Endothelial cell of umbilical vein (primary cell): ENCODE results near the gene CDC42BPB. TPM values are rescaled to one million over a fixed set of nuclear protein-coding genes. Genes with fewer than 3 reads are reported as not detected.

ENCODE experiments used
- BruUV-seq: library from RNA; stranded (reverse); fragments of 400-500 nt; replicated peaks from 2 replicates; lab custom pipeline; 2021; lab: Mats Ljungman, UMichigan
- CTCF ChIA-PET: fragments of 300-600, 350-600 bp; sonication (Branson Sonifier 250); formaldehyde crosslinking; loops from one replicate; lab custom pipeline; 2021; ENCODE audit warnings: antibody characterized with exemption, inconsistent platforms; lab: Charles Lee
- POLR2A ChIA-PET: fragments of 300-600, 350-600 bp; sonication (Branson Sonifier 250); formaldehyde crosslinking; loops from one replicate; lab custom pipeline; 2021; ENCODE audit warnings: antibody characterized with exemption, inconsistent platforms; lab: Charles Lee
- DNase-seq: peaks from one replicate; pipeline ENCODE4 v3.0.0-alpha.2; 2011; ENCODE audit warnings: low read depth, low spot score
- FAIRE-seq: peaks from 2 replicates; lab custom pipeline; 2011; peaks lifted over from hg19 to GRCh38; lab: Jason Lieb, UNC
- H2AFZ ChIP-seq: 2 replicates; pipeline ENCODE4 v1.6.0; 2012; ENCODE audit warnings: low read depth, low read length, control low read depth, inconsistent platforms
- H3K27ac ChIP-seq: 2 replicates; pipeline ENCODE4 v1.5.1; 2011; ENCODE audit warnings: low read depth, mild to moderate bottlenecking, control low read depth, low read length, moderate library complexity; ENCODE audit not compliant: insufficient read depth
- H3K27me3 ChIP-seq, 2 experiments: 2 replicates each; pipeline versions ENCODE4 v1.6.0 to v1.6.1; 2011; ENCODE audit warnings: low read length in 2 of 2, mixed read lengths in 1 of 2; ENCODE audit not compliant: control insufficient read depth in 2 of 2, insufficient read depth in 2 of 2
- H3K36me3 ChIP-seq, 2 experiments: 2 replicates in 1 of 2; 3 replicates in 1 of 2; pipeline ENCODE4 v1.5.1; 2011; ENCODE audit warnings: low read length in 2 of 2, mild to moderate bottlenecking in 1 of 2, moderate library complexity in 1 of 2; ENCODE audit not compliant: control insufficient read depth in 2 of 2, insufficient read depth in 2 of 2; ENCODE audit errors: extremely low read depth in 1 of 2
- H3K4me1 ChIP-seq: 3 replicates; pipeline ENCODE4 v1.5.1; 2011; ENCODE audit warnings: mild to moderate bottlenecking, low read length; ENCODE audit not compliant: control insufficient read depth, insufficient read depth; ENCODE audit errors: extremely low read depth
- H3K4me2 ChIP-seq: 2 replicates; pipeline ENCODE4 v1.6.1; 2011; ENCODE audit warnings: low read length, control low read depth, mixed read lengths; ENCODE audit not compliant: insufficient read depth
- H3K4me3 ChIP-seq, 3 experiments: fragments of 200-600 bp in 1 of 3; sonication (generic), shearing (Covaris generic) in 1 of 3; replicated peaks in 1 of 3; 2 replicates each; pipeline ENCODE4 v1.5.1; 2011 to 2016; ENCODE audit warnings: control low read depth in 3 of 3, low read length in 3 of 3, mild to moderate bottlenecking in 2 of 3, inconsistent platforms in 1 of 3, low read depth in 1 of 3, moderate library complexity in 1 of 3; ENCODE audit not compliant: insufficient read depth in 1 of 3
- H3K79me2 ChIP-seq: 2 replicates; pipeline ENCODE4 v1.6.0; 2012; ENCODE audit warnings: low read length, inconsistent platforms; ENCODE audit not compliant: control insufficient read depth, insufficient read depth
- H3K9ac ChIP-seq: replicated peaks from 2 replicates; pipeline ENCODE3; 2011; ENCODE audit warnings: low read length, control low read depth; ENCODE audit not compliant: insufficient read depth; ENCODE audit errors: extremely low read depth
- H3K9me1 ChIP-seq: replicated peaks from 3 replicates; pipeline ENCODE4 v1.6.0; 2011; ENCODE audit warnings: mild to moderate bottlenecking, low read length; ENCODE audit not compliant: control insufficient read depth, insufficient read depth; ENCODE audit errors: extremely low read depth
- H3K9me3 ChIP-seq: replicated peaks from 2 replicates; pipeline ENCODE4 v1.5.1; 2012; ENCODE audit warnings: low read length, inconsistent platforms; ENCODE audit not compliant: control insufficient read depth, insufficient read depth
- H4K20me1 ChIP-seq: replicated peaks from 2 replicates; pipeline ENCODE3; 2011; ENCODE audit warnings: mild to moderate bottlenecking, low read length; ENCODE audit not compliant: control insufficient read depth, insufficient read depth; ENCODE audit errors: extremely low read depth
- CTCF ChIP-seq, 2 donors: IDR thresholded peaks; 1 replicate in 1 of 2; 2 replicates in 1 of 2; pipeline ENCODE4 v1.5.1; 2011; ENCODE audit warnings: low read length in 2 of 2, mild to moderate bottlenecking in 2 of 2, moderate library complexity in 2 of 2, control low read depth in 1 of 2, inconsistent platforms in 1 of 2, low read depth in 1 of 2; ENCODE audit not compliant: insufficient read depth in 1 of 2; ENCODE audit errors: extremely low read depth in 1 of 2
- EZH2 ChIP-seq: IDR thresholded peaks from 2 replicates; pipeline ENCODE4 v1.6.1; 2012; ENCODE audit warnings: borderline replicate concordance, low read depth, mild to moderate bottlenecking, moderate library complexity, low read length, inconsistent platforms; ENCODE audit not compliant: severe bottlenecking
- FOS ChIP-seq: IDR thresholded peaks from 2 replicates; pipeline ENCODE4 v1.6.1; 2011; ENCODE audit warnings: mild to moderate bottlenecking, low read length, moderate library complexity, borderline replicate concordance; ENCODE audit not compliant: insufficient read depth
- GATA2 ChIP-seq: IDR thresholded peaks from 2 replicates; pipeline ENCODE4 v1.7.0; 2011; ENCODE audit warnings: low read depth, mild to moderate bottlenecking, moderate library complexity, mixed read lengths, low read length; ENCODE audit not compliant: insufficient read length, insufficient read depth
- JUN ChIP-seq: IDR thresholded peaks from 2 replicates; pipeline ENCODE4 v1.6.1; 2011; ENCODE audit warnings: borderline replicate concordance, low read depth; ENCODE audit not compliant: insufficient read length, insufficient read depth
- MAX ChIP-seq: IDR thresholded peaks from 2 replicates; pipeline ENCODE4 v1.6.1; 2011; ENCODE audit not compliant: insufficient read depth, insufficient read length
- MYC ChIP-seq: IDR thresholded peaks from one replicate; pipeline ENCODE4 v1.6.1; 2011; ENCODE audit warnings: mild to moderate bottlenecking, low read depth, low read length
- POLR2A ChIP-seq: IDR thresholded peaks from 2 replicates; pipeline ENCODE4 v1.6.1; 2012; ENCODE audit warnings: low read depth, mild to moderate bottlenecking, control low read depth, low read length
- POLR2AphosphoS5 ChIP-seq: IDR thresholded peaks from 2 replicates; pipeline ENCODE4 v1.6.1; 2012; ENCODE audit warnings: low read depth, mild to moderate bottlenecking, control low read depth, low read length, moderate library complexity; ENCODE audit not compliant: insufficient read depth
- dilution Hi-C: fragments of 300-500 bp; cut with MboI; formaldehyde crosslinking; loops from one replicate; pipeline ENCODE4 v1.15.0; 2019; ENCODE audit warnings: low sequenced_read_pairs; ENCODE audit not compliant: extremely low pct_ligation_motif_present
- intact Hi-C: fragments of 100-400 bp; cut with micrococcal nuclease; formaldehyde crosslinking; loops from one replicate; pipeline ENCODE4 v1.10.0; 2022
- polyA plus RNA-seq, 4 experiments: library from polyadenylated mRNA; depleted of rRNA in 3 of 4; stranded (reverse) in 3 of 4; unstranded in 1 of 4; fragments of >200 nt; gene quantifications; 2 replicates each; pipeline versions ENCODE4 v1.2.1 to v1.2.3, GENCODE V29; 2011 to 2012; ENCODE audit warnings: missing spikeins in 1 of 4
- total RNA-seq: library from RNA; stranded (reverse); gene quantifications from 2 replicates; pipeline ENCODE4 v1.2.3, GENCODE V29; 2021

The CDC42BPB gene
- total and polyA plus RNA-seq, 2 donors (not counting 3 experiments of a cell fraction or from before 2014, with no cell fraction given): 82.6 to 131 TPM

GRCh38 chr14:102926104-102926503, 131.2 kb downstream of the CDC42BPB start:
- Histone ChIP-seq H3K27me3 (peaks cover 53 to 74% of the 10 kb centered on the region in 2 experiments), H3K27ac (no peak overlapping the region), H4K20me1 (no peaks in the 10 kb centered on the region), H3K9me1 (no peaks in the 10 kb centered on the region), H3K36me3 (no peaks in the 10 kb centered on the region), H3K4me1 (peaks cover 17% of the 10 kb centered on the region), H3K4me3 (no peak overlapping the region), H2AFZ (no peak overlapping the region), H3K79me2 (no peaks in the 10 kb centered on the region), H3K9ac (no peak overlapping the region), H3K4me2 (no peak overlapping the region), H3K9me3 (no peaks in the 10 kb centered on the region)
- POLR2A ChIA-PET: no interaction called here
- dilution Hi-C loops (no loop called here), intact Hi-C loops (no loop called here)
- no TSS peak for BruUV-seq
- CTCF ChIA-PET: interaction anchor here (0.6 kb wide), 1 partner anchor 227 kb away, joined by 3 read pairs; no protein-coding TSS in a partner anchor
- TF ChIP-seq JUN (no peak), CTCF (IDR thresholded peaks at IDR 0.05; ENCODE audit: extremely low read depth in 1 of 2, insufficient read depth in 1 of 2, low read depth in 1 of 2, low read length in 2 of 2) (no peak), GATA2 (no peak), MYC (no peak)
- FAIRE-seq (no peak), DNase-seq (no peak)

- CTCF ChIA-PET: interaction anchor here (0.6 to 1.9 kb wide), 3 partner anchors 226 to 487 kb away, joined by 3 to 13 read pairs (median 3); no protein-coding TSS in a partner anchor
- Histone ChIP-seq H3K9ac (no peak overlapping the region), H3K27me3 (peaks cover 52 to 73% of the 10 kb centered on the region in 2 experiments), H3K4me2 (no peak overlapping the region), H3K9me1 (no peaks in the 10 kb centered on the region), H3K27ac (no peak overlapping the region), H4K20me1 (no peaks in the 10 kb centered on the region), H2AFZ (no peak overlapping the region), H3K79me2 (no peaks in the 10 kb centered on the region), H3K4me1 (peaks cover 17% of the 10 kb centered on the region), H3K9me3 (no peaks in the 10 kb centered on the region), H3K36me3 (no peaks in the 10 kb centered on the region), H3K4me3 (no peak overlapping the region)
- dilution Hi-C loops (no loop called here), intact Hi-C loops (no loop called here)
- DNase-seq: no peak
- POLR2A ChIA-PET: no interaction called here
- FAIRE-seq: peak; percentile 26
- BruUV-seq: no TSS peak
- no peak for TF ChIP-seq MAX
- TF ChIP-seq EZH2: no peak
- TF ChIP-seq POLR2AphosphoS5: no peak
- no peak for TF ChIP-seq FOS
- no peak for TF ChIP-seq GATA2
- TF ChIP-seq POLR2A: no peak
- TF ChIP-seq CTCF (IDR thresholded peaks at IDR 0.05; ENCODE audit: extremely low read depth in 1 of 2, insufficient read depth in 1 of 2, low read depth in 1 of 2, low read length in 2 of 2): no peak
- no peak for TF ChIP-seq JUN
- TF ChIP-seq MYC: no peak
Observed at GRCh38 chr14:102925646-102926045, 131.7 kb downstream of the CDC42BPB start.
